Glomerular endothelial cell (primary cell): ENCODE data around the gene RASL10B. TPM values are rescaled to one million over a fixed set of nuclear protein-coding genes. Genes with fewer than 3 reads are reported as not detected.
"Not testable (repeated sequence)": the region's sequence is repeated elsewhere in the genome, so short reads cannot be mapped to it uniquely, and the experiment has no call there.

Experiments
- DNase-seq: peaks from one replicate; pipeline ENCODE4 v3.0.0-alpha.2; 2011; ENCODE audit warnings: low read depth, low spot score; ENCODE audit errors: extremely low read depth
- total RNA-seq: library from RNA; depleted of rRNA; stranded (reverse); fragments of >200 nt; gene quantifications from 2 replicates; pipeline ENCODE4 v1.2.3, GENCODE V29; 2015

The RASL10B gene
- total RNA-seq, 1 donor from 2014 or later: 3.8 TPM

DNA sequence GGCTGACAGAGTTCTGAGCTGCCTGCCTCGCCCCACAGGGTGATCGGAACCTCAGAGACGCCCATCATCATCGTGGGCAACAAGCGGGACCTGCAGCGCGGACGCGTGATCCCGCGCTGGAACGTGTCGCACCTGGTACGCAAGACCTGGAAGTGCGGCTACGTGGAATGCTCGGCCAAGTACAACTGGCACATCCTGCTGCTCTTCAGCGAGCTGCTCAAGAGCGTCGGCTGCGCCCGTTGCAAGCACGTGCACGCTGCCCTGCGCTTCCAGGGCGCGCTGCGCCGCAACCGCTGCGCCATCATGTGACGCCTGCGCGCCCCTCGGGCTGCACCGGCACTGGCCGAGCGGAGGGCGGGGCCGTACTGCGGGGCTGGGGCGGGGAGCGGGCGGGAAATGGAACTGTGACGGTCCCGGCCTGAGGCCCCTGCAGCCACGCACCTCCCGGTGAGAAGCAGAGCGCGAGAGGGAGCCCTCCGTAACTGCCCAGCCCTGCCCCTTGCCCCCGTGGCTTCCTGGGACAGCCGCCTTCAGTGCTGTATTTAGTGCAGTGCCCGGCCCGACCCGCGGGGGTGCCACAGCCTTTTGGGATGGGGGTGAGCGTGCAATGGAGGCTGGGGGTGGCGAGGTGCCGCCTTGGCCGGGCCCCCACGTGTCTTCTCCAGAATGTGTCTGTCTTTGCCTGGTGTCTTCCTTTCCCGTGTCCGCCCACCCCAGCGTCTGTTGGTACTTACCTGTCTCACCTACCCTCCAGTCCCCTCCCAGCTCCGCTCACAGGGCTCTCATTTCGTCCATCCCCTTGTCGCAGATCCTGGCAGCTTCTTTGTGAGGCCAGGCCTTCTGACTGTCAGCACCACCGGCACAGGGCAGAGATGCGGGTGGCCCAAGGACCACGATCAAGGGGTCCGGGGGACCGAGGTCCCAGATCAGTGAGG lies 9.8 kb downstream of the RASL10B start:
- DNase-seq: no peak

DNA sequence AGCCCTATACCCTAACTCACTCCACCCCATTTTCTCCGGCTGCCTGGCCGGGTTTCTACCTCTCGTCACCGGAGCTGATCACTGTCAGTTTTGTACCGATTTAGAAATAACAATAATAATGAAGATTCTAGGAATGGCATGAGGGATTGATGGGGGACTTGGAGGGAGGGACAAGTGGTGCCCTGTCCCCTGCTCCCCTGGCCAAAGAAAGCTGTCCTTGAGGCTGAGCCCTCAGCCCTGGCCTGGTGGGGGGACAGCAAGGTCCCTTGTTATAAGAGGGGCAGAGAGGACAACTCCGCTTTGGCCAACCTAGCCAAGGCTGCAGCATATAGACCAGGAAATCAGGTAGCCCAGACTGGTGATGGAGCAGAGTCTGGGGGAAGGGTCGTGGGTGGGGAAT lies 11.1 kb downstream of the RASL10B start:
- no peak for DNase-seq

DNA sequence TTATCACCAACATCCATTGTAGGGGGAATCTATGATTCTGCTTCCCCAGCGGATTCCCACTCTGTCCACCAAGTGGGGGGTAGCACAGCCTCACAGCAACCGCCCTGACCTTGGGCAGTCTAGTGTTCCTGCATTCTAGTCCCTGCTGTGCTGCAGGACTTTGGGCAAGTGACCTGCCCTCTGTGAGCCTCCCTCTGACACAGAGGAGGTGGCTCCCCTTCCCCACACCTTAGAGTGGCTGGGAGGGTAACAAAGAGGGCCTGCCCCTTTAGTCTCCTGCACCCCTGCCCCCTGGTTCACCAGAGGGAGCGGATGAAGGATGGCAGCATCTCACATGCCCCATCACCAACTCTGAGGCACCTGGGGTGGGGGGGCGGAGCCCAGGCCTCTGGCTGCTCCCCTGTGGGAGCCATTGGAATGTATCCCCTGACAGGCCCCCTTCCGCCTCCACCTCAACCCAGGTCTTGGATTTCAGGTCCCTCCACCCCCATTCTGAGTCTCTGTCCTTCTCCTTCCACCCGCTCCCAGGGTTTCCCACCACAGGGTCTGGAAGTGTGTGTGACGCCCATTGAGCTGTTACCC lies 11.5 kb downstream of the RASL10B start:
- DNase-seq: no peak

DNA sequence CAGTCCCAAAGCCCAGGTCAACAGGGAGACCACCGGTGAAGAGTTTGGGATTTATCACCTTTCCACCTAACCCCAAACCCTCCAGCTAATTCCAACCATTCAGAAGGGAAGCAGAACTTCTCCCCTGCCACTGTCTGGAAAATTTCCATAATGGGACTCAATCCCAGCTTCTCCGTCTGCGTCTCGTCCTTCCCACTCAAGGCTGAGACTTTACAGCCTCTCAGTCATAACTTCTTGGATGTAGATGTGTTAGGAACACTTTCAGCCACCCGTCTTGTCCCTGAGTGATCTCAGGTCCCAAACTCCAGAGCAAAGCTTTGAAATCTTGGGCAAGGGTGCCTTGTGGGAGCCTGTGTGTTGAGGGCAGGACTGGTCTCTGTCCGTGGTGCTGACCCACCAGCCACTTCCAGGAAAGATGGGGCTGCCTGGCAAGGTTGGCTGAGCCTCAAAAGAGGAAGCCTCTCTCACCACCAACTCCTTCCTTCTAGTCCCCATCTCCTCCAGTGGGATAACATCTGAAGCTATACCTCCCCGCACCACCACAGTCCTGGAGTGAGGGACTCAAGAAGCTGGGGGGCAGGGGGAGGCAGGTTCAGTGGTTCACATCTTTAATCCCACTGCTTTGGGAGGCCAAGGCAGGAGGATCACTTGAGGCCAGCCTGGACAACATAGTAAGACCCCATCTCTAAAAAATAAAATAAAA lies 12.3 kb downstream of the RASL10B start:
- no peak for DNase-seq

DNA sequence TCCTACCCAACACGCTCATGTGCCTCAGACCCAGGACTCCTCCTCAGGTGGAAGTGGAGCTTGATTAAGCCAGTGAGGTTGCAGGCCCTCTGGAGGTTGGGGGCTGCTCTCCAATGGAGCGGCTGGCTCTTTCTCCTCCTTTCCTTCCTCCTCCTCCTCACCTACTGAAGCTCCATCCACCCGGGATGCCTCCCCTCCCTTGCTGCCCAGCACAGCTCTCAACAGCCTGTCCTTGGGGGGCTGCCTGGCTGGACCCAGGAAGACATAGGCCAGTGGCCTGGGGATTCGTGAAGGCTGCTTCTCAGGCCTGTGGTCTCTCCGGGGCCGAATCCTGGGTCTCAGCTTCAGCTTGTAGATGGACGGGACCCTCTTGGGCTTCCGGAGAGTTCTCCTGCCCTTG lies 13.4 kb downstream of the RASL10B start:
- no peak for DNase-seq

- no peak for DNase-seq
These were observed 13.8 kb downstream of the RASL10B start for GRCh38 chr17:35745246-35745645.

DNA sequence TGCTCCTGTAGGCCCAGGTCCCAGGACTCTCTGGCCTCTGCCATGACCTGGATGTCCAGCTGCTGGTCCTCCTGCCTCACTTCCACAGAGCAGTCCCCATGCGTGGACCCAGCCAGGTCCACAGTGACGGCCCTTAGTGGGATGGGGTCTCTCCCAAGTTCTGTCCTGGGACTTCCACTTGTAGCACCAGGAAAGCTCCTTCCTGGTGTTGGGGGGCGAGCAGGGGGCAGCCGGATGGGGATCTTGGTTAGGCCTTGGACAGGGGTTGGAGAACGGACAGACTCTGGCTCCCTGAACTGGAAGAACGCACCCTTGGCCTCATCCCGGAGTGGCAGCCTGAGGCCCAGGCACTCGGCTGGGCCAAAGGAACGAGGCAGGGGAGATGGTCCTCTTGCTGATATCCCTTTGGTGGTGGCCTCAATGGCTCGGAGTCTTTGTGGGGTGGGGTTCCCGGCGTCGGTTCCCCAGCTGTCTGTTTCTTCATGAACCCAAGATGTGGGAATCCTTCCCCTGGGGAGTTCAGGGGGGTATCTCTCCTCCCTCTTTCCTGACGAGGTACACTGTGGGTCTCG lies 14.4 kb downstream of the RASL10B start:
- DNase-seq: no peak

- DNase-seq: peak; percentile 48
These were observed 16.1 kb downstream of the RASL10B start for GRCh38 chr17:35747540-35748017.

GRCh38 chr17:35748341-35748841 lies 17.0 kb downstream of the RASL10B start:
- DNase-seq: no peak

DNA sequence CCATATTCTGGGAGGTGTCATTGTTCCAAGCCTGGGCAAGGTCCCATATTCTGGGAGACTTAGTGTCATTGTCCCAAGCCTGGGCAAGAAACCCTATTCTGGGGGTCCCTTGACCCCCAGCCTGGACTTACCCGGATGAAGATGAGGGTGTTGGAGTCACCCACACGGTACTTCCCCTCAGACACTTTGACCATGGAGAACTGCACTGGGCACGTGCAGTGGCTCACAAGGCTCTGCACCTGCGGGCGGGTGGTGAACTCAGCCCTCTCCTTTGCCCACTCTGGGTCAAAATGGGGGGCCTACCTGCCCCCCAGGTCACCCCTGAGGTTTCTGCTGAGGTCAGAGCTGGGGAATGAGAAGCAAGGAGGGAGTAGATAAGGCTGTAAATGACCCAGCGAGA lies 17.5 kb downstream of the RASL10B start:
- DNase-seq: no peak

DNA sequence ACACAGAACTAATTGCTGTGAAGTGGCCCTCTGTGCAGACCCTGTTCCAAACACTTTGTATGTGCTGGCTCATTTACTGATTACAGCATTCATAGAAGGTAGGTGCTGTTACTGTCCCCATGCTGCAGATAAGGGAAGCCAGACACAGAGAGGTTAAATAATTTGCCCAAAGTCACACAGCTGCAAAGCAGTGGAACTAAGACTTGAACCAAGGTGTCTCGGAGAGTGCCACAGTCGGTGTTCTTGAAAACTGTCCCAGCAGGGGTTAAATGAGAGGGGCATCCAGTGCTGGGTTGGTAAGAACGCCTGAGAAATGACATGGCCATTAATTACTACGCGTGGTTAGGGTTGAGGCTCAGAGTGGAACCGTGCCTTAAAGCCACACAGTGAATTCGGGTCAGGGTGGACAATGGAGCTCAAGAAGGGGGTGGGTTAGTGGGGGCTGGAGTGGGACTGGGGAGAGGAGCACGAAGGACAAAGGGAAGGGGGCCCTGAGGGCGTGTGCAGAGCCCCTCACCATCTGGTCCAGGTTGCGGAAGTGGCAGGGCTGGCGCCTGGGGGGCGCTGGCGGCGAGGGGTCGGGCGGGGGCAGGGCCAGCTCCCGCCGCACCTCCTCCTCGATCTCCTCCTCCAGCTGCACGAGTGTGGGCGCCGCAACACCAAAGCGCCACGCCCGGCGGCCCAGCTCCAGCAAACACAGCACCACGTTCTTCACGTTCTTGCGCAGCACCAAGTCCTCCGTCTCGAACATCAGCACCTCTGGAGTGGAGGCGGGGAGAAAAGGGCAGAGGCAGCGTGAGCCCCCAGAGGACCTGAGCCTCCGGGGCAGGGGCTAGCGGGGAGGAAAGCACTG lies 18.3 kb downstream of the RASL10B start:
- DNase-seq: no peak

- no peak for DNase-seq
These were observed 19.3 kb downstream of the RASL10B start for GRCh38 chr17:35750526-35751395.

DNA sequence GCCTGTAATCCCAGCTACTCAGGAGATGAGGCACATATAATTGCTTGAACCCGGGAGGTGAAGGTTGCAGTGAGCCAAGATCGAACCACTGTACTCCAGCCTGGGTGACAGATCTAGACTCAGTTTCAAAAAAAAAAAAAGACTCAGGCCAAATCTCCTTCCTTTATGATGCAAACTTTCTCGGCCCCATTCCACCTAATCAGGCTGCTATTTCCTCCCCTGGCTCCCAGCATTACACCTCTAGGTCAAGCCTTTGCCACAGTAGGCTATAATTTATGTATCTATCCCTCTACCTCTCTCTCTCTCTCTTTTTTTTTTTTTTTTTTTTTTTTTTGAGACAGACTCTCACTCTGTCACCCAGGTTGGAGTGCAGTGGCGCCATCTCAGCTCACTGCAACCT lies 20.1 kb downstream of the RASL10B start:
- DNase-seq: not testable (repeated sequence)

DNA sequence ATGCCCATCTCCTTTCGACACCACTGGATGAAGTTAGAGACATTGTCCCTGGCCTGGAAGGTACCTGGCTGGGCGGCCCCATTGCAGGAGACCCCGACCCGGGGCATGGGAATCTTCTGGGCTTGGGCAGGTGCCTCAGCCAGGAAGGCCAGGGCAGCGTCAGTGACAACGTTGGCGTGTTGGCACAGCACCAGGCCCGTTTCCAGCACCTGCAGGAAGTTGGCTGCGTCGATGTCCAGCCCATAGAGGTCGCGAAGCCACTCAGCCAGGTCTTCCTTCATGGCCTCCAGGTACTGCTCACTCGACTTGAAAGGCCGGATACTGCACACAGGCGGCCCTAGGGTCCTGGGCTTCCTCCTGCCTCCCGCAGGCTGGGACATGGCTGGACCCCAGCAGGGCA lies 21.0 kb downstream of the RASL10B start:
- DNase-seq: no peak

GRCh38 chr17:35752945-35753764 lies 21.7 kb downstream of the RASL10B start, which contains the start of gene GAS2L2:
TSS of gene GAS2L2 (minus strand) at chr17:35753239. CDS start at chr17:35752850, 389 bp downstream.
- no peak for DNase-seq

- no peak for DNase-seq
These were observed 25.8 kb downstream of the RASL10B start for GRCh38 chr17:35757243-35757642.

DNA sequence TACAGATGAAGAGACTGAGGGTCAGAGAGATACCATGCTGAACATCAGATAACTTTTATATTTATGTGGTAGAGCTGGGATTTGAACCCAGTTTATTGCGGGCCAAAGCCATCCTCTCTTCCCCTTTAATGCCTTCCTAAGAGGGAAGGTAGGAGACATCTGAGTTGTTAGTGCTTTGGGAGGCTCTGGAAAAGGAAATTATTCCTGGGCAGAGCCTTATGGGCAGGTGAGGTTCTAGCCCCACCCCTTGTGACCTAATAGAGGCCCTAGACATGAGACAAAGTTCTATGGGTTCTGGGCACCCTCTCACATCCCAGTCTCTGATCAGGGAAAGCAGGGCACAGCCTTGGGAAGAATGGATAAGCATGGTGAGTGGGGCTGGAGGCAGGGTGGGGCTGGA lies 29.1 kb downstream of the RASL10B start, which contains the start of gene C17orf50:
TSS of gene C17orf50 (plus strand) at position 301 of the 400 bp plus-strand sequence. CDS start at position 356, 55 bp downstream.
- DNase-seq: no peak

GRCh38 chr17:35761601-35762000 lies 30.2 kb downstream of the RASL10B start:
- DNase-seq: no peak
